ENCODE data around the gene MAP3K19.

DNA sequence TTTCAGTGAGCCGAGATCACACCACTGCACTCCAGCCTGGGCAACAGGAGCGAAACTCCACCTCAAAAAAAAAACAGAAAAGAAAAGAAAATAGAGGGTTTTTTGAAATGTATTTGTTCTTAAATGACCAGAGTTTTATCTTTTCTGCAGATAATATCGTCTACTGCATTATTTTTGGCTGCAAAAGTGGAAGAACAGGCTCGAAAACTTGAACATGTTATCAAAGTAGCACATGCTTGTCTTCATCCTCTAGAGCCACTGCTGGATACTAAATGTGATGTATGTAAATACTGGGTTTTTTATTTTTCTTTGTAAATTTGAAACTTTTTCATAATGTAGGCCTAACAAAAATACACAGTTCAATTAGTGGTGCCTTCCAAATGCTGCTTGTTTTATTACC is 110.6 kb downstream of the MAP3K19 start:
- TF ChIP-seq POLR2AphosphoS5 (IDR thresholded peaks at IDR 0.05; ENCODE audit: low read depth, low read length) (no peak), CTCF (IDR thresholded peaks at IDR 0.05 in 2 of 3, conservative IDR thresholded peaks at IDR 0.05 in 1 of 3; ENCODE audit: borderline replicate concordance in 1 of 3, insufficient read depth in 1 of 3, low read depth in 2 of 3, low read length in 2 of 3) (no peak), EGR1 (IDR thresholded peaks at IDR 0.05; ENCODE audit: low read depth) (no peak)

All from HCT116 (cell line).